ENCODE data around the gene DGKG.

Gene DGKG

GRCh38 chr3:186150041-186150830 lies 211.8 kb downstream of the DGKG start:
- H3K4me3 ChIP-seq (ENCODE audit: low read length) = no peak overlapping the region

GRCh38 chr3:186149319-186149960 lies 212.6 kb downstream of the DGKG start:
- no peak overlapping the region for H3K4me3 ChIP-seq (ENCODE audit: low read length)
- no peak overlapping the region for H2AFZ ChIP-seq (ENCODE audit: low read depth, low read length)
- no peaks in the 10 kb centered on the region for H3K9me3 ChIP-seq (ENCODE audit: low read length)
- H3K27me3 ChIP-seq (ENCODE audit: insufficient read depth, low read length) = no peaks in the 10 kb centered on the region
- H3K4me1 ChIP-seq (ENCODE audit: insufficient read depth, low read length) = no peaks in the 10 kb centered on the region
- H3K36me3 ChIP-seq (ENCODE audit: insufficient read depth, low read length) = no peaks in the 10 kb centered on the region

More at GRCh38 chr3:186150041-186150830, 211.8 kb downstream of the DGKG start:
- Histone ChIP-seq H3K36me3 (ENCODE audit: insufficient read depth, low read length) (no peaks in the 10 kb centered on the region), H2AFZ (ENCODE audit: low read depth, low read length) (no peak overlapping the region), H3K4me1 (ENCODE audit: insufficient read depth, low read length) (no peaks in the 10 kb centered on the region), H3K9me3 (ENCODE audit: low read length) (no peaks in the 10 kb centered on the region), H3K27me3 (ENCODE audit: insufficient read depth, low read length) (no peaks in the 10 kb centered on the region)

GRCh38 chr3:186144257-186144656 lies 217.8 kb downstream of the DGKG start:
- Histone ChIP-seq H3K27me3 (ENCODE audit: insufficient read depth, low read length) (no peaks in the 10 kb centered on the region), H3K36me3 (ENCODE audit: insufficient read depth, low read length) (no peaks in the 10 kb centered on the region), H3K4me1 (ENCODE audit: insufficient read depth, low read length) (no peaks in the 10 kb centered on the region), H3K9me3 (ENCODE audit: low read length) (no peaks in the 10 kb centered on the region), H3K4me3 (ENCODE audit: low read length) (no peak overlapping the region), H2AFZ (ENCODE audit: low read depth, low read length) (no peak overlapping the region)

GRCh38 chr3:186143250-186143649 lies 218.8 kb downstream of the DGKG start:
- Histone ChIP-seq H3K9me3 (ENCODE audit: low read length) (no peaks in the 10 kb centered on the region), H3K4me3 (ENCODE audit: low read length) (no peak overlapping the region), H2AFZ (ENCODE audit: low read depth, low read length) (no peak overlapping the region), H3K27me3 (ENCODE audit: insufficient read depth, low read length) (no peaks in the 10 kb centered on the region), H3K4me1 (ENCODE audit: insufficient read depth, low read length) (no peaks in the 10 kb centered on the region), H3K36me3 (ENCODE audit: insufficient read depth, low read length) (no peaks in the 10 kb centered on the region)

GRCh38 chr3:186142393-186142932 lies 219.6 kb downstream of the DGKG start:
- H3K27me3 ChIP-seq (ENCODE audit: insufficient read depth, low read length) = no peaks in the 10 kb centered on the region
- no peaks in the 10 kb centered on the region for H3K9me3 ChIP-seq (ENCODE audit: low read length)
- H2AFZ ChIP-seq (ENCODE audit: low read depth, low read length) = no peak overlapping the region
- H3K36me3 ChIP-seq (ENCODE audit: insufficient read depth, low read length) = no peaks in the 10 kb centered on the region
- H3K4me3 ChIP-seq (ENCODE audit: low read length) = no peak overlapping the region
- no peaks in the 10 kb centered on the region for H3K4me1 ChIP-seq (ENCODE audit: insufficient read depth, low read length)

- H3K27me3 ChIP-seq (ENCODE audit: insufficient read depth, low read length) = no peaks in the 10 kb centered on the region
- no peaks in the 10 kb centered on the region for H3K4me1 ChIP-seq (ENCODE audit: insufficient read depth, low read length)
- H3K9me3 ChIP-seq (ENCODE audit: low read length) = no peaks in the 10 kb centered on the region
- H2AFZ ChIP-seq (ENCODE audit: low read depth, low read length) = no peak overlapping the region
- no peak overlapping the region for H3K4me3 ChIP-seq (ENCODE audit: low read length)
- H3K36me3 ChIP-seq (ENCODE audit: insufficient read depth, low read length) = no peaks in the 10 kb centered on the region
These were observed 220.2 kb downstream of the DGKG start for GRCh38 chr3:186141790-186142189.

- Histone ChIP-seq H3K4me1 (ENCODE audit: insufficient read depth, low read length) (no peaks in the 10 kb centered on the region), H3K4me3 (ENCODE audit: low read length) (no peak overlapping the region), H3K9me3 (ENCODE audit: low read length) (no peaks in the 10 kb centered on the region), H2AFZ (ENCODE audit: low read depth, low read length) (no peak overlapping the region), H3K36me3 (ENCODE audit: insufficient read depth, low read length) (no peaks in the 10 kb centered on the region), H3K27me3 (ENCODE audit: insufficient read depth, low read length) (no peaks in the 10 kb centered on the region)
These were observed 223.6 kb downstream of the DGKG start for GRCh38 chr3:186138272-186138981.

- H3K27me3 ChIP-seq (ENCODE audit: insufficient read depth, low read length) = no peaks in the 10 kb centered on the region
- H3K9me3 ChIP-seq (ENCODE audit: low read length) = no peaks in the 10 kb centered on the region
- no peak overlapping the region for H2AFZ ChIP-seq (ENCODE audit: low read depth, low read length)
- no peaks in the 10 kb centered on the region for H3K4me1 ChIP-seq (ENCODE audit: insufficient read depth, low read length)
- no peaks in the 10 kb centered on the region for H3K36me3 ChIP-seq (ENCODE audit: insufficient read depth, low read length)
- H3K4me3 ChIP-seq (ENCODE audit: low read length) = no peak overlapping the region
These were observed 224.9 kb downstream of the DGKG start for GRCh38 chr3:186137051-186137685.

GRCh38 chr3:186133980-186134379 lies 228.1 kb downstream of the DGKG start:
- no peak overlapping the region for H3K4me3 ChIP-seq (ENCODE audit: low read length)
- H3K9me3 ChIP-seq (ENCODE audit: low read length) = no peaks in the 10 kb centered on the region
- no peaks in the 10 kb centered on the region for H3K27me3 ChIP-seq (ENCODE audit: insufficient read depth, low read length)
- no peaks in the 10 kb centered on the region for H3K4me1 ChIP-seq (ENCODE audit: insufficient read depth, low read length)
- H2AFZ ChIP-seq (ENCODE audit: low read depth, low read length) = no peak overlapping the region
- H3K36me3 ChIP-seq (ENCODE audit: insufficient read depth, low read length) = no peaks in the 10 kb centered on the region

GRCh38 chr3:186132487-186132886 lies 229.5 kb downstream of the DGKG start:
- Histone ChIP-seq H3K4me3 (ENCODE audit: low read length) (no peak overlapping the region), H3K4me1 (ENCODE audit: insufficient read depth, low read length) (no peaks in the 10 kb centered on the region), H2AFZ (ENCODE audit: low read depth, low read length) (no peak overlapping the region), H3K36me3 (ENCODE audit: insufficient read depth, low read length) (no peaks in the 10 kb centered on the region), H3K9me3 (ENCODE audit: low read length) (no peaks in the 10 kb centered on the region), H3K27me3 (ENCODE audit: insufficient read depth, low read length) (no peaks in the 10 kb centered on the region)

- no peaks in the 10 kb centered on the region for H3K36me3 ChIP-seq (ENCODE audit: insufficient read depth, low read length)
- H3K4me1 ChIP-seq (ENCODE audit: insufficient read depth, low read length) = no peaks in the 10 kb centered on the region
- no peak overlapping the region for H2AFZ ChIP-seq (ENCODE audit: low read depth, low read length)
- H3K4me3 ChIP-seq (ENCODE audit: low read length) = no peak overlapping the region
- no peaks in the 10 kb centered on the region for H3K27me3 ChIP-seq (ENCODE audit: insufficient read depth, low read length)
- no peaks in the 10 kb centered on the region for H3K9me3 ChIP-seq (ENCODE audit: low read length)
These were observed 232.8 kb downstream of the DGKG start for GRCh38 chr3:186129206-186129605.

- H3K4me1 ChIP-seq (ENCODE audit: insufficient read depth, low read length) = no peaks in the 10 kb centered on the region
These were observed 233.9 kb downstream of the DGKG start for GRCh38 chr3:186128158-186128557.

GRCh38 chr3:186127463-186127862 lies 234.6 kb downstream of the DGKG start:
- Histone ChIP-seq H3K9me3 (ENCODE audit: low read length) (no peaks in the 10 kb centered on the region), H3K4me1 (ENCODE audit: insufficient read depth, low read length) (no peaks in the 10 kb centered on the region), H3K27me3 (ENCODE audit: insufficient read depth, low read length) (no peaks in the 10 kb centered on the region), H3K4me3 (ENCODE audit: low read length) (no peak overlapping the region), H2AFZ (ENCODE audit: low read depth, low read length) (no peak overlapping the region), H3K36me3 (ENCODE audit: insufficient read depth, low read length) (no peaks in the 10 kb centered on the region)

More at GRCh38 chr3:186128158-186128557, 233.9 kb downstream of the DGKG start:
- no peak overlapping the region for H3K4me3 ChIP-seq (ENCODE audit: low read length)
- H2AFZ ChIP-seq (ENCODE audit: low read depth, low read length) = no peak overlapping the region
- no peaks in the 10 kb centered on the region for H3K36me3 ChIP-seq (ENCODE audit: insufficient read depth, low read length)
- H3K27me3 ChIP-seq (ENCODE audit: insufficient read depth, low read length) = no peaks in the 10 kb centered on the region
- H3K9me3 ChIP-seq (ENCODE audit: low read length) = no peaks in the 10 kb centered on the region

All from neuron (in vitro differentiated cells).